ENCODE data around the gene IFT122. TPM values are rescaled to one million over a fixed set of nuclear protein-coding genes. Genes with fewer than 3 reads are reported as not detected.

IFT122 gene
- total and polyA plus RNA-seq, 2 of the 4 experiments (the other 2 are of a cell fraction), result 16.8 to 28.0 TPM

DNA sequence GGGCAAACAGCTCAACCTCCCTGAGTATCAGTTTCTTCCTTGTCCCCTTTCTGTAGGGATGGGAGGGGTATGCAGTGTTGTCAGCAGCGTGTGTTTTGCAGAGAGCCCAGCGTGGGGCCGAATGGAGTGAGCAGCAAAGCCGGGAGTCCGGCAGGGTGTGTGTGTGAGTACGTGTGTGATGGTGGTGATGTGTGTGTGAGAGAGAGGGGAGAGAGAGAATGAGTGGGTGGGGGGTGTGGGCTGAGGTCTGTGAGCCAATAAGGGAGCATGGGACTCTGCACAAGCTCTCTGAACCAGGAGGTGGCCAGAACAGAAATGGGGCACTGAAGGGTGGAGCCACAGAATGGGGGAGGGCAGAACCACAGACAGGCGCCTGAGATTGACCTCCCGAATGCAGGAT lies 43.8 kb downstream of the IFT122 start:
- in situ Hi-C loops (cut with MboI; ENCODE audit: low sequenced_read_pairs) (loop anchor here (5.0 kb wide), 1 partner anchor 97 kb away; no protein-coding TSS in a partner anchor), intact Hi-C loops (cut with micrococcal nuclease) (loop anchor here (2.0 kb wide), 1 partner anchor 101 kb away; no protein-coding TSS in a partner anchor), dilution Hi-C loops (cut with HindIII; ENCODE audit: low sequenced_read_pairs, unreplicated experiment) (no loop called here)
- Histone ChIP-seq H3K4me1 (ENCODE audit: control insufficient read depth, insufficient read depth, low read length) (peaks cover 22% of the 10 kb centered on the region), H3K56ac (ENCODE audit: extremely low read depth, insufficient read depth, low read length) (no peak overlapping the region), H4K20me1 (ENCODE audit: insufficient read depth, low read length) (peaks cover 9% of the 10 kb centered on the region), H4K91ac (ENCODE audit: insufficient read depth, low read depth, low read length) (no peak overlapping the region), H3K9me3 (ENCODE audit: control insufficient read depth, insufficient read depth, low read length) (no peaks in the 10 kb centered on the region), H2BK20ac (ENCODE audit: low read depth, low read length) (no peak overlapping the region), H3K4ac (ENCODE audit: low read depth, low read length) (no peak overlapping the region), H2AK9ac (replicated peaks; ENCODE audit: low read depth, low read length, poor library complexity) (no peak overlapping the region), H2AK5ac (ENCODE audit: low read depth, low read length) (no peak overlapping the region), H3K14ac (replicated peaks; ENCODE audit: low read depth, low read length) (no peak overlapping the region), H2AFZ (replicated peaks; ENCODE audit: low read length, poor library complexity) (no peak overlapping the region), H2BK5ac (ENCODE audit: low read depth, low read length, poor library complexity, severe bottlenecking) (no peak overlapping the region), H3K4me3 (ENCODE audit: insufficient read depth, low read depth, low read length) (no peak overlapping the region), H4K8ac (ENCODE audit: low read depth in 2 of 2, low read length in 2 of 2) (no peak overlapping the region), H3K9ac (ENCODE audit: low read depth, low read length) (no peak overlapping the region), H4K5ac (ENCODE audit: low read depth, low read length) (no peak overlapping the region), H3K23ac (ENCODE audit: low read depth, low read length) (no peak overlapping the region), H3K18ac (ENCODE audit: low read depth, low read length) (no peak overlapping the region), H3K36me3 (ENCODE audit: control insufficient read depth, insufficient read depth, low read length) (peaks cover 7% of the 10 kb centered on the region; the same call in 1 of the 2 replicates), H3K27ac (ENCODE audit: insufficient read depth, low read length) (no peak overlapping the region), H2BK15ac (ENCODE audit: low read depth, low read length) (no peak overlapping the region), H3K9me1 (ENCODE audit: insufficient read depth, low read length) (peaks cover 20% of the 10 kb centered on the region), H3K4me2 (ENCODE audit: low read depth, low read length) (no peak overlapping the region), H3K27me3 (ENCODE audit: control insufficient read depth, insufficient read depth, low read length) (no peaks in the 10 kb centered on the region), H3K79me1 (ENCODE audit: low read depth in 1 of 2, low read length in 2 of 2) (no peaks in the 10 kb centered on the region), H2BK120ac (ENCODE audit: low read depth, low read length) (no peak overlapping the region)
- WGBS, 2 experiments (ENCODE audit: extremely low coverage in 2 of 2, insufficient read length in 1 of 2), result 80 to 87% methylated on average over 2 to 6 of the region's 8 CpGs
- no peak for TF ChIP-seq FOS (IDR thresholded peaks at IDR 0.05; ENCODE audit: low read depth, low read length)
- no peak for TF ChIP-seq MXI1 (IDR thresholded peaks at IDR 0.05; ENCODE audit: borderline replicate concordance, low read depth, low read length)
- TF ChIP-seq, protein P1, sequence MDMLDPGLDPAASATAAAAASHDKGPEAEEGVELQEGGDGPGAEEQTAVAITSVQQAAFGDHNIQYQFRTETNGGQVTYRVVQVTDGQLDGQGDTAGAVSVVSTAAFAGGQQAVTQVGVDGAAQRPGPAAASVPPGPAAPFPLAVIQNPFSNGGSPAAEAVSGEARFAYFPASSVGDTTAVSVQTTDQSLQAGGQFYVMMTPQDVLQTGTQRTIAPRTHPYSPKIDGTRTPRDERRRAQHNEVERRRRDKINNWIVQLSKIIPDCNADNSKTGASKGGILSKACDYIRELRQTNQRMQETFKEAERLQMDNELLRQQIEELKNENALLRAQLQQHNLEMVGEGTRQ (IDR thresholded peaks at IDR 0.05; ENCODE audit: low read depth, low read length), result no peak
- no peak for TF ChIP-seq RAD21 (IDR thresholded peaks at IDR 0.05; ENCODE audit: low read length)
- no peak for TF ChIP-seq POLR2A (IDR thresholded peaks at IDR 0.05; ENCODE audit: low read depth, low read length)
- no peak for TF ChIP-seq MAFK (IDR thresholded peaks at IDR 0.05; ENCODE audit: low read depth, low read length)
- TF ChIP-seq, protein P2, sequence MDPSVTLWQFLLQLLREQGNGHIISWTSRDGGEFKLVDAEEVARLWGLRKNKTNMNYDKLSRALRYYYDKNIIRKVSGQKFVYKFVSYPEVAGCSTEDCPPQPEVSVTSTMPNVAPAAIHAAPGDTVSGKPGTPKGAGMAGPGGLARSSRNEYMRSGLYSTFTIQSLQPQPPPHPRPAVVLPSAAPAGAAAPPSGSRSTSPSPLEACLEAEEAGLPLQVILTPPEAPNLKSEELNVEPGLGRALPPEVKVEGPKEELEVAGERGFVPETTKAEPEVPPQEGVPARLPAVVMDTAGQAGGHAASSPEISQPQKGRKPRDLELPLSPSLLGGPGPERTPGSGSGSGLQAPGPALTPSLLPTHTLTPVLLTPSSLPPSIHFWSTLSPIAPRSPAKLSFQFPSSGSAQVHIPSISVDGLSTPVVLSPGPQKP (IDR thresholded peaks at IDR 0.05; ENCODE audit: borderline replicate concordance, low read depth, low read length), result no peak
- TF ChIP-seq SMC3 (IDR thresholded peaks at IDR 0.05; ENCODE audit: low read depth, low read length), result no peak
- TF ChIP-seq, protein P3, sequence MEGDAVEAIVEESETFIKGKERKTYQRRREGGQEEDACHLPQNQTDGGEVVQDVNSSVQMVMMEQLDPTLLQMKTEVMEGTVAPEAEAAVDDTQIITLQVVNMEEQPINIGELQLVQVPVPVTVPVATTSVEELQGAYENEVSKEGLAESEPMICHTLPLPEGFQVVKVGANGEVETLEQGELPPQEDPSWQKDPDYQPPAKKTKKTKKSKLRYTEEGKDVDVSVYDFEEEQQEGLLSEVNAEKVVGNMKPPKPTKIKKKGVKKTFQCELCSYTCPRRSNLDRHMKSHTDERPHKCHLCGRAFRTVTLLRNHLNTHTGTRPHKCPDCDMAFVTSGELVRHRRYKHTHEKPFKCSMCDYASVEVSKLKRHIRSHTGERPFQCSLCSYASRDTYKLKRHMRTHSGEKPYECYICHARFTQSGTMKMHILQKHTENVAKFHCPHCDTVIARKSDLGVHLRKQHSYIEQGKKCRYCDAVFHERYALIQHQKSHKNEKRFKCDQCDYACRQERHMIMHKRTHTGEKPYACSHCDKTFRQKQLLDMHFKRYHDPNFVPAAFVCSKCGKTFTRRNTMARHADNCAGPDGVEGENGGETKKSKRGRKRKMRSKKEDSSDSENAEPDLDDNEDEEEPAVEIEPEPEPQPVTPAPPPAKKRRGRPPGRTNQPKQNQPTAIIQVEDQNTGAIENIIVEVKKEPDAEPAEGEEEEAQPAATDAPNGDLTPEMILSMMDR (conservative IDR thresholded peaks at IDR 0.05; ENCODE audit: low read depth, low read length), result no peak
- TF ChIP-seq NFE2L2 (IDR thresholded peaks at IDR 0.05; ENCODE audit: low read depth, low read length), result no peak
- TF ChIP-seq CEBPB (IDR thresholded peaks at IDR 0.05; ENCODE audit: low read depth, low read length), result no peak
- no peak for TF ChIP-seq MAZ (IDR thresholded peaks at IDR 0.05; ENCODE audit: borderline replicate concordance, low read depth, low read length)
- no peak for TF ChIP-seq RFX5 (IDR thresholded peaks at IDR 0.05; ENCODE audit: low read depth, low read length)
- no peak for TF ChIP-seq BHLHE40 (IDR thresholded peaks at IDR 0.05; ENCODE audit: low read depth, low read length)
- ChIA-PET CTCF (no interaction called here), POLR2A (ENCODE audit: unreplicated experiment) (no interaction called here)
- no peak for DNase-seq
- no TSS peak for BruUV-seq (replicated peaks)
- ATAC-seq (ENCODE audit: low read depth), result no peak

All from IMR-90 (cell line).